NT2/D1 (cell line): ENCODE results near the gene IDNK.

Experiments used
- DNase-seq: peaks from one replicate; pipeline ENCODE4 v3.0.0-alpha.2; 2011; ENCODE audit warnings: low read depth, low spot score
- H3K27me3 ChIP-seq: 2 replicates; pipeline ENCODE4 v1.6.0; 2011; ENCODE audit warnings: mild to moderate bottlenecking; ENCODE audit not compliant: insufficient read length, insufficient read depth
- H3K36me3 ChIP-seq: 2 replicates; pipeline ENCODE4 v1.6.1; 2011; ENCODE audit warnings: mild to moderate bottlenecking, low read length, mixed read lengths; ENCODE audit not compliant: insufficient read depth, insufficient read length
- H3K4me1 ChIP-seq: 2 replicates; pipeline ENCODE4 v1.5.1; 2011; ENCODE audit not compliant: insufficient read depth, insufficient read length
- H3K4me3 ChIP-seq: 2 replicates; pipeline ENCODE4 v1.5.1; 2011; ENCODE audit warnings: low read depth; ENCODE audit not compliant: insufficient read length
- H3K9ac ChIP-seq: 2 replicates; pipeline ENCODE4 v1.6.0; 2011; ENCODE audit warnings: low read depth; ENCODE audit not compliant: insufficient read length
- H3K9me3 ChIP-seq: 2 replicates; pipeline ENCODE4 v1.5.1; 2011; ENCODE audit warnings: mild to moderate bottlenecking, low read length; ENCODE audit not compliant: insufficient read depth
- SUZ12 ChIP-seq: IDR thresholded peaks from 2 replicates; pipeline ENCODE4 v1.6.1; 2011; ENCODE audit not compliant: insufficient read length, insufficient read depth; ENCODE audit errors: extremely low read depth
- YY1 ChIP-seq: IDR thresholded peaks from 2 replicates; pipeline ENCODE4 v1.6.1; 2011; ENCODE audit not compliant: insufficient read length, insufficient read depth
- ZNF274 ChIP-seq: IDR thresholded peaks from 2 replicates; pipeline ENCODE4 v1.6.1; 2011; ENCODE audit warnings: mild to moderate bottlenecking, low read depth, low read length

Gene IDNK

GRCh38 chr9:83651558-83651957, 28.6 kb downstream of the IDNK start:
- Histone ChIP-seq H3K9ac (no peak overlapping the region), H3K4me1 (no peaks in the 10 kb centered on the region), H3K36me3 (peaks cover 70% of the 10 kb centered on the region), H3K4me3 (no peak overlapping the region), H3K9me3 (peaks cover 4% of the 10 kb centered on the region; the same call in 1 of the 2 replicates), H3K27me3 (no peaks in the 10 kb centered on the region)
- TF ChIP-seq YY1 (no peak), SUZ12 (no peak), ZNF274 (no peak)
- no peak for DNase-seq

GRCh38 chr9:83652433-83652832, 29.5 kb downstream of the IDNK start:
- Histone ChIP-seq H3K4me3 (no peak overlapping the region), H3K36me3 (peaks cover 71% of the 10 kb centered on the region), H3K9me3 (peaks cover 4% of the 10 kb centered on the region; the same call in 1 of the 2 replicates), H3K4me1 (no peaks in the 10 kb centered on the region), H3K9ac (no peak overlapping the region), H3K27me3 (no peaks in the 10 kb centered on the region)
- TF ChIP-seq YY1: no peak
- TF ChIP-seq ZNF274: no peak
- TF ChIP-seq SUZ12: no peak
- DNase-seq: no peak

- TF ChIP-seq SUZ12 (no peak), ZNF274 (no peak), YY1 (no peak)
- DNase-seq: no peak
- peaks cover 4% of the 10 kb centered on the region; the same call in 1 of the 2 replicates for H3K9me3 ChIP-seq
- H3K9ac ChIP-seq: no peak overlapping the region
- H3K4me1 ChIP-seq: no peaks in the 10 kb centered on the region
- peaks cover 89% of the 10 kb centered on the region for H3K36me3 ChIP-seq
- H3K4me3 ChIP-seq: no peak overlapping the region
- no peaks in the 10 kb centered on the region for H3K27me3 ChIP-seq
Observed at GRCh38 chr9:83655433-83655832, 32.5 kb downstream of the IDNK start.

GRCh38 chr9:83656032-83656680, 33.2 kb downstream of the IDNK start:
- no peaks in the 10 kb centered on the region for H3K27me3 ChIP-seq
- TF ChIP-seq SUZ12: no peak
- TF ChIP-seq YY1: no peak
- no peak for TF ChIP-seq ZNF274
- H3K36me3 ChIP-seq: peaks cover 89% of the 10 kb centered on the region
- no peak overlapping the region for H3K4me3 ChIP-seq
- no peak overlapping the region for H3K9ac ChIP-seq
- no peak for DNase-seq
- H3K9me3 ChIP-seq: peaks cover 4% of the 10 kb centered on the region; the same call in 1 of the 2 replicates
- H3K4me1 ChIP-seq: no peaks in the 10 kb centered on the region

- no peaks in the 10 kb centered on the region for H3K4me1 ChIP-seq
- no peak overlapping the region for H3K9ac ChIP-seq
- DNase-seq: no peak
- H3K27me3 ChIP-seq: no peaks in the 10 kb centered on the region
- H3K4me3 ChIP-seq: no peak overlapping the region
- H3K9me3 ChIP-seq: peaks cover 4% of the 10 kb centered on the region; the same call in 1 of the 2 replicates
- no peak for TF ChIP-seq ZNF274
- no peak for TF ChIP-seq SUZ12
- TF ChIP-seq YY1: no peak
- H3K36me3 ChIP-seq: peaks cover 89% of the 10 kb centered on the region
Observed at GRCh38 chr9:83656952-83657351, 34.0 kb downstream of the IDNK start.

GRCh38 chr9:83662933-83663332, 40.0 kb downstream of the IDNK start:
- TF ChIP-seq SUZ12 (no peak), YY1 (no peak), ZNF274 (no peak)
- H3K4me3 ChIP-seq: no peak overlapping the region
- DNase-seq: no peak
- H3K36me3 ChIP-seq: peaks cover 85% of the 10 kb centered on the region
- no peaks in the 10 kb centered on the region for H3K27me3 ChIP-seq
- no peaks in the 10 kb centered on the region for H3K4me1 ChIP-seq
- no peaks in the 10 kb centered on the region for H3K9me3 ChIP-seq
- H3K9ac ChIP-seq: no peak overlapping the region

GRCh38 chr9:83665580-83666200, 42.7 kb downstream of the IDNK start:
- Histone ChIP-seq H3K36me3 (peaks cover 80% of the 10 kb centered on the region), H3K4me1 (no peaks in the 10 kb centered on the region), H3K27me3 (no peaks in the 10 kb centered on the region), H3K9ac (no peak overlapping the region), H3K4me3 (no peak overlapping the region), H3K9me3 (no peaks in the 10 kb centered on the region)
- TF ChIP-seq ZNF274 (no peak), YY1 (no peak), SUZ12 (no peak)
- no peak for DNase-seq
